ENCODE results near the gene ACVRL1.

The ACVRL1 gene

DNA sequence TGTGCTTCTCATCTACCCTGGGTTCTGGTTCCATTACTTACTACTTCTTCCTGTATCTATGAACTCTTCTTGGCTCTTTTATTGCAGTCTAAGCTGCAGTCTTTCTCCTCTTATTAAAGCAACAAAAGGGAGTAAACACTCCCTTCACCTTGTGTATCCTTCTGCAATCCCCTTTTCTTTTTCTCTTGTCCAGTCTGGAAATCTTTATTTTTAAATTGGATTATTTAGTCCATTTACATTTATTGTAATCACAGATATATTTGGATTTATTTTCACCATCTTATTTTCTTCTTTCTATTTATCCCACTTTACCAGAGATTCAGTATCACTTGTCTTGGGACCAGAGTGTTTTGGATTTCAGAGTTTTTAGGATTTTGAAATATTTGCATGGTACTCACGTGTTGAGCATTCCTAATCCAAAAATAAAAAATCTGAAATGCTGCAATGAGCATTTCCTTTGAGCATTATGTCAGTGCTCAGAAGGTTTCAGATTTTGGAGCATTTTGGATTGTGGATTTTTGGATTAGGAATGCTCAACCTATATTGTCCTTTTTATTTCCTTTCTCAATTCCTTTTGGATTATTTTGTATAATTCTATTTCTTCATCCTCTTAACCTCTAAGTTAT lies 37.4 kb downstream of the ACVRL1 start:
- DNase-seq = no peak

DNA sequence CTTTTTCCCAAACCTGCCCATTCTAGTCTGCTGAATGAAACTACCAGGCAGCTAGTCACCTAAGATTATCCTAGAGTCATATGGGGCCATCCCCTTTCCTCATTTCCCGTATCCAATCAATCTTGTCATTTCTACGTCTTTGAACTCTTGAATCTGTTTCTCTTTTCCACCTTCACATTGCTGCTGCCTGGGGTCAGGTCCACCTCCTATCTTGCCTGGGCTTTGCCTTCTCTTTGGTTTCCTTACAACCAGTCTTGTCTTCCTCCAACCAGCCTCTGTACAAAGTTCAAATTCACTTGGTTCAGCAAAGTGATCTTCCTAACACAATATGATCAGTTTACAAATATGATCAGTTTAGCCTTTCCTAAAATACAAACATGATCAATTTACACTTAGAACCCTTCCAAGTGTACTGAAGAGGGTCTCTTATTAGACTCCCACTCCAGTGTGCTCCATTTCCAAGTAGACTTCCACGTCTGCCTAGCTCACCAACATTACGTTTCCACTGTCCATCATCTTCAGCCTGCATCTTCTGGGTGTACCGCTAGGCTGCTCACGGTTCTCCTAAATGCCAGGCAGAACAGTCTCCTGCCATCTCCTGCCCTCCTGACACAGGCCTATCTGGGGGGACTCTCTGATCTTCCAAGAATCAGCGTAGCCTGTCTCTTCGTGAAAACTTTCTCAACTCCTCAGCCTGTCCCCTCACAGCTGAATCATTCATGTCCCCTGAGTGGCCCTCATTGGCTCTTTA lies 40.1 kb downstream of the ACVRL1 start:
- no peak for DNase-seq

DNA sequence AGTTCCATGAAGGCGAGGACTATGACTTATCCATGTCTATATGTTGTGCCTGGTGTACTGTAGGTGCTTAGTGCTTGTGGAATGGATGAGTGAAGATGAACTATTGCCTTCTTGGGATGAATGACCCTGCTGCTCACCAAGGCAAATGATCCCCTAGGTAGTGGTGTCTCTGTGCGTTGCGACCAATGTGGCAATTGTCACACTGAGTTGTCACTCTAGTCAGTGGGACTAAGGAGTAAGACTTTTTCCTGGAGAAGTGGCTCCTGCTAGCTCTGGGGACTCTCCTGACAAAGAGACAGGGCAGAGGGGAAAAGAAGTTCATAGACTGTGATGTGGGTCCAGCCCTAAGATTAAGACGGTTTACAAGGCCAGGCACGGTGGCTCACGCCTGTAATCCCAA lies 40.8 kb downstream of the ACVRL1 start:
- no peak for DNase-seq

DNA sequence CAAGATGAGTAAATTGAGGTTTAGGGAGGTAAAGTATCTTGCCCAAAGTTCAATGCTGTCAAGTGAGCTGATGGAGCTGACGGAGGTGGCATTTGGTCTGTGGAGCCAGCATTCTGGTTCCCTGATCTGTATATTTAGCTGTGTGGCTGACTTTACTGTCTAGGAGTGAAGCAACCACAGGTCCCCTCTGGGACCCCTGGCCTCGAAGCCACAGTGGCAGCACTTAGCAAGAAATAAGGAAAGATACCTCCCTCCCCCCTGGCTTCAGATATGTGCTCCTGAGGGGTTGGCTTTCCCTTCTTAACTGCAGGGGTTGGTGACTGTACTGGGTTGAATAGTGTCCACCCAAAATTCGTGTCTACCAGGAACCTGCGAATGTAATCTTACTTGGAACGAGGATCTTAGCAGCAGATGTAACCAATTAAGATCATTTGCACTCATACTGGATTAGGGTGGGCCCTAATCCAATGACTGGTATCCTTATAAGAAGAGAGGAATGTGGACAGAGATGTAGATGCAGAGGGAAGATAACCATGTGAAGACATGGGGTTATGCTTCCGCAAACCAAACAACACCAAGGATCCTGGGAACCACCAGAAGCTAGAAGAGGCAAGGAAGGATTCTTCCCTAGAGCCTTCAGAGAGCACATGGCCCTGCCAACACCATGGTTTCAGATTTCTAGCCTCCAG lies 42.2 kb downstream of the ACVRL1 start:
- no peak for DNase-seq

DNA sequence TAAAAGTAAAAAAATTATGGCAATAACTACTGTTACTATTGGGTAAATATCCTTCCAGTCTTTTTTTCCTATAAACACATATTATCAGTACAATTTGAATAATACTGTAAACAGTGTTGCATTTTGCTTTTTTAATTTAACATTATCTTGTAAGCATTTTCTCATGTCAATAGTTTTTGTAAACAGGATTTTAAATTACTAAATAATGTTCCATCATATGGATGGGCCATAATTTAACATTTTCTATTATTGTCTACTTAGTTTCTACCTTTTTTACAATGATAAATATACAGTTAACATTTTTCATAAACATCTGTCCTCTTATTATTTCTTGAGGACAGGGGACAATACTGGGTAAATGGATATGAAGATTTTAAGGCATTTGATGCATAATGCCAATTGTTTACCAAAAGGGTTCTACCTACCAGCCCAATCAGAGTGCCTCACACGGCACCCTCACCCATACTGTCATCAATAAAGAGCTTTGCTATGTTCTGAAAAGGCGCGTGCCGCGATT lies 43.4 kb downstream of the ACVRL1 start:
- DNase-seq = no peak

DNA sequence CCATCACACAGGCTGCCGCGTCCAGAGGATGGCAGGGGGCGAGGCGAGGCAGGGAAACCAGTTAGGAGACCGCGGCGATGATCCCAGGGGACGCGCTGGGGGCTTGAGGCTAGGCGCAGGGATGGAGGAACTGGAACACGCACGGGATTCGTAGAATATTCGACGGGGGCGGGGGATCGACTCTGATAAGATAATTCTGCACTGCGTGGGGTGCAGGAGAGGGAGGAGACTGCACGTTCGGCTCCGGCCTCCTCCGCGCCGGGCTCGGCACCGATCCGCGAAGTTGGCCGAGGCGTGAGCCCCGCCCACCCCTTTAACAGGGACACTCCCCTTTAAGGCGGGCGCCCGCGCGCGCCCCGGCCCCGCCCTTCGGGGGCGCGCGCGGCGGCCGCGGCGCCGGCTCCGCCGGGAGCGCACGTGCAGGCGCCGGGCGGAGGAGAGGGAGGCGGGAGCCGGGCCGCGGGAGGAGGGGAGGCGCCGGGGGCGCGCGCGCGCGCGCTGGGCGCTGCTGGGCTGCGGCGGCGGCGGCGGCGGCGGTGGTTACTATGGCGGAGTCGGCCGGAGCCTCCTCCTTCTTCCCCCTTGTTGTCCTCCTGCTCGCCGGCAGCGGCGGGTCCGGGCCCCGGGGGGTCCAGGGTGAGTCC lies 44.0 kb downstream of the ACVRL1 start, which contains the start of gene ACVR1B:
TSS of gene ACVR1B (plus strand) at position 501 of the 644 bp plus-strand sequence. CDS start at position 546, 45 bp downstream.
- peak; percentile 61 to 65 for DNase-seq

DNA sequence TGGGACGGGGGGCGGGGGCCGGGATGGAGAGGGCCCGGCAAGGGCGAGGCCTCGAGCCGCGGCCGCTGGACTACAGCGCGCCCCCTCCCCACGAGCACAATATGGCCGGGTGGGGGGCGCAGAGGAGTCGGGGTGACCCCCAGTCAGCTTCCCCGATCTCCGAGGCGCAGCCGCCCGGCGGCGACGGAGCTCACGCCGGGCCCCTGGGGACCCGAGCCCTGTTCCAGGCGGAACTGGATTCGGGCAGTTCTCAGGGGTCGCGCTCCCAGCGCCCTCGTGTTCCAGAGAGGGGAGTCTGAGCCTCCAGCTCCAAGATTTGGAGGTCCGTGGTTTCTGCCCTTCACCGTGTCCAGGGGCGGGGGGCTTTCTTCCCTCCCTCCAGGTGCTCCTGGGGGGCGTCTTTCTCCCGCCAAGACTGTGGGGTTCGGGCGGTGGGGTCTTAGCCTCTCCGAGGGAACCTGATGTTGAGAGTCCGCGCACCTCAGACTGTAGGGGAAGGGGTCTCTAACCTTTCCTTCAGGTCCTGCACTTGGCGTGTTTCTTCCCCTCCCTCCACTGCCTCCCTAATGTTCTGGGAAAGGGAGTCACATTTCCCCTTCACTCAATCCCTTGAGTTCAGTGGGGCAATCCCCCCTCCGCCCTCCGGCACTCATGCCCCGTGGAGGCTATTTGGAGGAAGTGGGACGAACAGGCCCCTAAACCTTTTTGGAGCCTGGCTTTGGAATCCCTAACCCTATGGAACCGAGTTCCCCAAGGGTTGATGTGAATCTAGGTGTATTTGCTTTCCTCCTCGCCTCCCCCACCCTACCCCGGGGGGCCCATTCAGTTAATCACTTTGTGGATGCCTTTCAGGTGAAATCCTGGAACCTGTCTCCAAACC lies 44.8 kb downstream of the ACVRL1 start:
- no peak for DNase-seq

DNA sequence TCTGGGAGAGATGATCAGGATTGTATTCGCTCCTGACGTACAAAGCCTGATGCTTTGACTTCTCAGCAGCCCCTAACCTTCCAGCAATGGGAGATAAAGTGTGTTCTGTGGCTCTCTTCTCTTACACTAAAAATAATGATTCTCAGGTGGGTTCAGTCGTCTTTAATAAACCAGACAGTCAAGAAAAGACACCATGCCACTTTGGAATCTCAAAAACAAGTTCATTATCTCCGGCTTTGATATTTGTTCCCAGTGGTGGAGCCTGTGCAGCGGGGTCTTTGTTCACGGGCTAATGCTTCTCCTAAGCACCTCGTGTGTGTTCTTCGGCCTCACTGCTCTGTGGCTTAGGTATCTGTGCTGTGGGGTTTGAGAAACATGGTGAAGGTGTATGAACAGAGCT lies 45.8 kb downstream of the ACVRL1 start:
- no peak for DNase-seq

DNA sequence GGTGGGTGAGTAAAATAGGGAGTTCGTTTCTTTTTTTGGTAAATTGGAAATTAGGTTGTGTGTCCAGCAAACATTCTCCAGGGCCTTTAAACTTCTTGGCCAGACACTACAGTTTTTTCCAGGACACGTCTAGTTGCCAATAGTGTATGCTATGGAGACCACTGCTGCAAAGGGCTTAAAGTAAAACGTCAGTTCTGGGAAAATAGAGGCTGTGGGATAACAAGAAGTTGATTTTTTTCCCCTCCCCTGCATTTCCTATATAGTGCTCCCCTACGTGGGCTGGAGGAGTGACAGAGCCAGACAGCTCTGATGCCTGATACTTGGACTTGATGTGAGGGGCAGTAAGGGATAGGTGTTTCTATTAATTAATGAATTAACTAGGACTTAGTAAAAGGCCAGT lies 46.6 kb downstream of the ACVRL1 start:
- DNase-seq = no peak

DNA sequence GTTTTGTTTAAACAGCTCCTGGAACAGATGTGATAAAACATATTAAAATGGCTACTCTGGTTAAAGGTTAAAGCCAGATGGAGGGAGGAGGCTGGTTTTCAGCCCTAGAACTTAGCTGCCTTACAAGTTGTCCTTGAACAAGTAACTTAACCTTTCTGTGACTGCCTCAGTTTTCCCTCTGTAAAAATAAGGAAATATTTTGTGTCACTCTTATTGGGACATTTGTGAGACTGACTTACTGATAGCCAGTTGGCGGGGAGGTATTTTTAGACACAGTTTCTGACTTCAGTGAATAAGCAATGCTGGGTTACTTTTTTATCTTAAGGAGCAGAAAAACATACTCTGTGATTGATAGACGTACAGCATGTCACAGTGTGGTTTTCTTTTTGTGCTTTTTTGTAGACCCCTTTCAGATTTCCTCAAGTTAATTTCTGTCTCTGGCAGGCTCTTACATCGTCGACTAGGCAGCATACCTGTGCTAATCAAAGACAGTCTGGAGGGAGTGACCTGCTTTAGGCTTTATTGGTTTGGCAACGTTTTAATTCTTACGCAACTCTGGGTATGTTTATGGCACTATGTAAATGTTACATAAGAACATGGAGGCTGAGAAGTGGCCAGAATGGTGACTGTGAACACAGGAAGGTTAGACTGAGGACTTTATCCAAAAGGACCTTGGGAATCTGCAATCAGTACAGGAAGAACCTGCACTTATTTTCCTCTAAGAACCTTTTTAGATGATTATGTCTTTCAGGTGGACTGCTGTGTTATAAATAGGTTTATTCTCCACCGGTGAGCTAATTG lies 47.5 kb downstream of the ACVRL1 start:
- DNase-seq = no peak

DNA sequence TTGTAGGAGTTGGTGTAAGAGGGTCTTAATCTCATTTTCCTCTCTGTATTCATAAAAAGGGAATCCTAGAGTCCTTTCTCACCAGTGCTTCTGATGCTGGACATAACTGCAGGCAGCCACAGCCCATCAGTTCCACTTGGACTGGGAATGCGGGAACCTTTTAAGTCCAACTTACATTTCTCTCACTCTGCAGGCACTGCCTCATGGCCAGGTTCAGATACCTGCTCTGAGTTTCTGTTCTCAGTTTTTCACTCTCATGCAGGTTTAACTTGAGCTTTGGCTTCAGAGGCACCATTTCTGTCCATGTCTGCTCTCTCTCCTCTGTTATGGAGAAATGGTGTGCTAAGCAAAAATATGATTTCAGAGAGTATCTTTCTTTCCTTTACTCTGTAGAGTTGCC lies 48.4 kb downstream of the ACVRL1 start:
- DNase-seq = no peak

DNA sequence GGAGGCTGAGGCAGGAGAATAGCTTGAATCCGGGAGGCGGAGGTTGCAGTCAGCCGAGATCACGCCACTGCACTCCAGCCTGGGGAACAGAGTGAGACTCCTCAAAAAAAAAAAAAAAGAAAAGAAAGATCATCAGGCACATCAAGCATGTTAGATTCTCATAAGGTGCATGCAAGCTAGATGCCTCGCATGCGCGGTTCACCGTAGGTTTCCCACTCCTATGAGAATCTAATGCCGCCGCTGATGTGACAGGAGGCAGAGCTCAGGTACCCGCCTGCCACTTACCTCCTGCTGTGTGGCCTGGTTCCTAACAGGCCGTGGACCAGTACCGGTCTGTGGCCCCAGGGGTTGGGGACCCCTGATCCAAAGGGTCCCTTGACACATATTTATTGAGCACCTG lies 51.2 kb downstream of the ACVRL1 start:
- DNase-seq = no peak

DNA sequence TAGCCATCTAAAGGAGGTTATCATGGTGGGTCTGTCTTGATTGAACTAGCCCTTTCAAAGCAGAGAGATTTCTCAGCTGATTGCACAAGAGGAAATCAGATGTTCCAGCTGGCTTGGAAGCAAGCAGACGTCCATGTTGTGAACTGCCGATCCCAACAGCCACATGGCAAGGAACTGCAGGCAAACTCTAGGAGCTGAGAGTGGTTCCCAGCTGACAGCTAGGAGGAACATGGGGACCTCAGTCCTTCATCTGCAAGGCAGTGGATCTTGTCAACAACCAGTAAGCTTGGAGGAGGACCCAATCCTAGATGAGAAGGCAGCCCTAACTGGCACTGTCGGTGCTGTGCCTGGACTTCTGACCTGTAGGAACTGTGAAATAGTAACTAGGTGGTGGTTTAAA lies 51.9 kb downstream of the ACVRL1 start:
- DNase-seq = no peak

DNA sequence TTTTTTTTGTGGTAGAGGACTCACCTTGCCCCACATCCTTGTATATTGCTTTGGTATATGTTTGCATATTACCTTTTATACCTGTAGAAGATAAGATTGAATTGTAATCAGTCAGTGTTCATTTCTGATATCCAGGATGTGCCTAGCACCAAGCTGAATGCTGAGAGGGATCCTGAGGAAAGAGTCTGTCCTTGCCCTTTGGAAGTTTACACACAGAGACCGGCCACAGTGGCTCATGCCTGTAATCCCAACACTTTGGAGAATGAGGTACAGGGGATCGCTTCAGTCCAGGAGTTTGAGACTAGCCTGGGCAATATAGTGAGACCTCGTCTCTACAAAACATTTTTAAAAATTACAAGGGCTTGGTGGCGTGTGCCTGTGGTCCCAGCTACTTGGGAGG lies 52.6 kb downstream of the ACVRL1 start:
- DNase-seq = no peak

DNA sequence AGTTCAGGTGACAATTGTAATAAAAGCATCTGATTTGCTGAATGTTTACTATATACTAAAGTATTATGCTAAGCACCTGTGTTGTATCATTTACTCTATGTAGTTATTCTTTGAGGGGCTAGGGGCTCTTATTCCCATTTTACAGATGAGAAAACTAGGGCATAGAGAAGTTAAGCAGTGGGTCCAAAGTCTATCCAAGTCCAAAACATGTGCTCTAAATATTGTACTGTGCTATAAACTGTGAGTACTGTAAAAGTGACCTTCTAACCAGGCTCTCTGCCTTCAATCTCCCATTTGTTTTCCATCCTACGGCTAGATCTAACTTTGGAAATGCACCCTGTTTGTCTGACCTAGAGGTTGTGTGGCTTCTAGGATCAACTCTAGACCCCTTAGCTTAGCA lies 53.2 kb downstream of the ACVRL1 start:
- DNase-seq = no peak

DNA sequence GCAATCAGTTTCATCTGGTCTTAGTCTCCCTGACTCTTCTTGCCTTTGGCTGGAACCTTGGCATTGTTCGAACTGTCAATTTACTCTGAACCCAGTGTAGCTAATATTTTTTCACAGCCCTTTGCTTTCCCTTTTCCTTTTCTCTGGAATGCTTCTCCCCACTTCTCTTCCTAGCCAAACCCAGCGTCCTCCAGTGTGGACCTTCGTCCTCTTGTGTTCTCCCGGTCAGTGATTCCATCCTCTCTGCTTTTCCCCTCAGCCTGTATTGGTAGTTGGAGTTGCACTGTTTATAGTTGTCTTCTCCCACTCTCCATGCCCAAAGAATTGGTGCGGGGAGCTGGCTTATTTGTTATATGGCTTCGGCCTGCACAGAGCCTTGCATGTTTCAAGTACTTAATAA lies 53.6 kb downstream of the ACVRL1 start:
- no peak for DNase-seq

DNA sequence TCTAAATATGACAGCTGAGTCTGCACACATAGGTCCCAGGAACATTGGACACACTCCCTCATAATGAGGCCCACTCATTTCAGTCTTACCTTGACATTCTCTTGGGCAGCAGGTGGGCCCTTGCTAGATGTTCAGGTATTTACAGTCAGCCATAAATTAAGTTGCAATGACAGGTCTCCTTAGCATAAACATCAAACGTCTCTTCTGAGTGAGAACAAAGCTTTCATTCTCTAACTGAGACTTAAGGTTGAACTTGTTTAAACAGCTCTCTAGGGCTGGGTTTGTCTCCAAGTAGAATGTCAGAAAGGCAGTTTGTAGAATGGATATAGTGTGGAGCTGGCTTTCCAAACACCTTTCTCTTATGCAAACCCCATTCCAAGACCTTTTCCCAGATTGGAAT lies 54.5 kb downstream of the ACVRL1 start:
- DNase-seq = no peak

DNA sequence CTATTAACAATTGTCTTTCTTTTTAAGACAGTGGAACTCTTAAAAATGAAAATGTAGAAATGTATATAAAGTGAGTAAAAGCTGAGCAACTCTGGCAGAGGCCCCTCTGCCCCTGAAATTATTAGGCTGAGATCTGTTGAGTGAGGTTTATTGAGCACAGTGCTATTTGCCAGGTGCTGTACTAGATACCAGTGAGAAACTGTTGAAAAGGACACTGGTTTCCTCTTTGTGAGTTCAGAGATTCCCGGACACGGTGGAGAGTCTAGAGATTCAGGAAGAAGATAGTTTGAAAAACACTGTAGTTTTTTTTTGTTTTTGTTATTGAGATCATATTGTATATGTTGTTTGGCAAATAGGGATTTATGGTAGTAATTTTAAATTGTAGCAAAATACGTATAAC lies 55.4 kb downstream of the ACVRL1 start:
- DNase-seq = no peak

DNA sequence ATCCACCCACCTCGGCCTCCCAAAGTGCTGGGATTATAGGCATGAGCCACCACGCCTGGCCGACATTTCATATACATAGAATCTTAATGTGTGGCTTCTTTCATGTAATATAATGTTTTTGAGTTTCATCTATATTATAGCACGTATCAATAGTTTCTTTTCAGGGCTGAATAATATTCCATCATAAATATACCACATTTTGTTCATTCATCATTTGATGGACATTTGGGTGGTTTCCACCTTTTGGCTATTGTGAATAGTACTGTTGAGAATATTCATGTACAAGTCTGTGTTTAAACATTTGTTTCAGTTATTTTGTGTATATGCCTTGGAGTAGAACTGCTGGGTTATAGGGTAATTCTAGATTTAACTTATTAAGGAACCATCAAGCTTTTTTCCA lies 56.2 kb downstream of the ACVRL1 start:
- DNase-seq = no peak

DNA sequence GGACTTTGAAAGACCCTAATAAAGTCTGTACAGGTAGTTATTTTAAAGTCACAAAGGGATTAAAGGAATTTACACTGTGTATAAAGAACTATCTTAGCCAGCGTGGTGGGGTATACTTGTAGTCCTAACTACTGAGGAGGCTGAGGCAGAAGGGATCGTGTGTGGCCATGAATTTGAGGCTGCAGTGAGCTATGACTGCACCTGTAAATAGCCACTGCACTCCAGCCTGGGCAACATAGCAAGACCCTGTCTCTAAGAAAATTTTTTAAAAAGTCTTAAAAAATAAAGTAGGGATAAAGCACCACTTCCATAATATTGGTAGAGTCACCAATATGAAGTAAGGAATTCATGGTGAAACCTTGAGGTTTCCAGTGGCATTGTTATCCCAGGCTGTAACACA lies 62.3 kb downstream of the ACVRL1 start:
- no peak for DNase-seq

DNA sequence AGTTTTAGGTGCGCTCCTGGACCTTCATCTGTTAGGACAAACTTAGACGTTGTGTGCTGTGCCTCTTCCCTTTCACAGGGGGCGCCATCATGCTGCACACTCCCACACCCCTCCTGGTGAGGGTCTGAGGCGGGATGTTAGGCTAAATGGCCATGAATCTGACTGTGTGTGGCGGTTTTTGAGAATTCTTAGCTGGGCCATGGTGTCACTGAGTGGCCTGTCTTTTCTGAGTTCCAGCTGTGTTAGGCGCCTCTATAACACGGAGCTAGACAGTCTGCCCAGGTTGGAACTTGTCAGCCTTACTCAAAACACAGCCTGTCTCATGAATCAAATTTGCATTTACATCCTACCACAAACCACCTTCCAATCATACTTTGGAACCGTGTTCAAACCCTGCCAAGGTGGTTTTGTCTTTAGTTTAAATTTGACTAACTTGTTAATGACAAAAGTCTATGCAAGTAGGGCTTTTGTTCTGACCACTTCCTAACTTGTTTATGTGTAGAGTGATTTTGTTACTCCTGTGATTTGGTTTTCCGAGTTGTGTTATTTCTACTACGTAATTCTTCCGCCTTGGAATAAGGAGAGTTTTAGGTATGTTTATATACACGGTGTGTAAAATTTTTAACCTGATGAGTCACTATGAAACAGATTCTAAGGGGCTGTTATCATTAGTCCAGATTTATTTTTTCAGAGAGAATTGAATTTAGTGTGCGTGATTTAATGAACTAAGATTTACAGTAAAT lies 63.8 kb downstream of the ACVRL1 start:
- DNase-seq = no peak

Data from cerebellar nuclear complex (tissue), 1 donor.